HEK293 (cell line): ENCODE results near the gene NR4A3.

ENCODE experiments used
- GLIS2 ChIP-seq: fragments of 450-650 bp; formaldehyde crosslinking; IDR thresholded peaks from 2 replicates; pipeline ENCODE4 v1.5.1; 2016; ENCODE audit warnings: missing biosample characterization, missing genetic modification characterization
- KLF10 ChIP-seq: fragments of 450-650 bp; IDR thresholded peaks from 2 replicates; pipeline ENCODE4 v1.5.1; 2018; ENCODE audit warnings: missing biosample characterization, mild to moderate bottlenecking, missing genetic modification characterization
- OSR2 ChIP-seq: fragments of 450-650 bp; formaldehyde crosslinking; IDR thresholded peaks from 2 replicates; pipeline ENCODE4 v1.5.1; 2016; ENCODE audit warnings: missing biosample characterization, missing genetic modification characterization
- SCRT1 ChIP-seq: fragments of 450-650 bp; formaldehyde crosslinking; IDR thresholded peaks from 2 replicates; pipeline ENCODE4 v1.5.1; 2016; ENCODE audit warnings: missing biosample characterization, missing genetic modification characterization, borderline replicate concordance
- SCRT2 ChIP-seq: fragments of 450-650 bp; formaldehyde crosslinking; IDR thresholded peaks from 2 replicates; pipeline ENCODE4 v1.5.1; 2016; ENCODE audit warnings: missing biosample characterization, missing genetic modification characterization
- SP7 ChIP-seq: fragments of 450-650 bp; formaldehyde crosslinking; IDR thresholded peaks from 2 replicates; pipeline ENCODE4 v1.5.1; 2016; ENCODE audit warnings: missing biosample characterization, missing genetic modification characterization
- YY1 ChIP-seq: fragments of 450-650 bp; formaldehyde crosslinking; IDR thresholded peaks from 2 replicates; pipeline ENCODE4 v1.5.1; 2018; ENCODE audit warnings: missing biosample characterization, missing genetic modification characterization
- ZBTB1 ChIP-seq: fragments of 450-650 bp; formaldehyde crosslinking; IDR thresholded peaks from 2 replicates; pipeline ENCODE4 v1.5.1; 2016; ENCODE audit warnings: missing biosample characterization, missing genetic modification characterization
- ZBTB48 ChIP-seq: fragments of 450-650 bp; formaldehyde crosslinking; IDR thresholded peaks from 2 replicates; pipeline ENCODE4 v1.5.1; 2016; ENCODE audit warnings: missing biosample characterization, missing genetic modification characterization
- ZBTB8A ChIP-seq: fragments of 450-650 bp; formaldehyde crosslinking; IDR thresholded peaks from 2 replicates; pipeline ENCODE4 v1.5.1; 2016; ENCODE audit warnings: missing biosample characterization, missing genetic modification characterization
- ZFP37 ChIP-seq: fragments of 450-650 bp; formaldehyde crosslinking; IDR thresholded peaks from 2 replicates; pipeline ENCODE4 v1.5.1; 2016; ENCODE audit warnings: missing biosample characterization, missing genetic modification characterization
- ZNF155 ChIP-seq: fragments of 450-650 bp; formaldehyde crosslinking; IDR thresholded peaks from 2 replicates; pipeline ENCODE4 v1.5.1; 2016; ENCODE audit warnings: missing biosample characterization, missing genetic modification characterization
- ZNF335 ChIP-seq: fragments of 450-650 bp; formaldehyde crosslinking; conservative IDR thresholded peaks from 2 replicates; pipeline ENCODE4 v1.5.1; 2016; ENCODE audit warnings: missing biosample characterization, missing genetic modification characterization
- ZNF561 ChIP-seq: fragments of 450-650 bp; IDR thresholded peaks from 2 replicates; pipeline ENCODE4 v1.5.1; 2018; ENCODE audit warnings: missing biosample characterization, missing genetic modification characterization, borderline replicate concordance
- ZNF596 ChIP-seq: fragments of 450-650 bp; IDR thresholded peaks from 2 replicates; pipeline ENCODE4 v1.5.0; 2018; ENCODE audit warnings: missing biosample characterization, mild to moderate bottlenecking, missing genetic modification characterization, moderate library complexity
- ZNF600 ChIP-seq: fragments of 450-650 bp; formaldehyde crosslinking; IDR thresholded peaks from 2 replicates; pipeline ENCODE4 v1.5.1; 2016; ENCODE audit warnings: missing biosample characterization, missing genetic modification characterization
- ZNF629 ChIP-seq: fragments of 450-650 bp; formaldehyde crosslinking; IDR thresholded peaks from 2 replicates; pipeline ENCODE4 v1.5.1; 2017; ENCODE audit warnings: missing biosample characterization, missing genetic modification characterization
- ZNF707 ChIP-seq: fragments of 450-650 bp; formaldehyde crosslinking; IDR thresholded peaks from 2 replicates; pipeline ENCODE4 v1.5.1; 2016; ENCODE audit warnings: missing biosample characterization, missing genetic modification characterization
- ZNF843 ChIP-seq: fragments of 450-650 bp; formaldehyde crosslinking; IDR thresholded peaks from 2 replicates; pipeline ENCODE4 v1.5.1; 2016; ENCODE audit warnings: missing biosample characterization, missing genetic modification characterization
- ZSCAN16 ChIP-seq: fragments of 450-650 bp; formaldehyde crosslinking; IDR thresholded peaks from 2 replicates; pipeline ENCODE4 v1.5.1; 2016; ENCODE audit warnings: missing biosample characterization, missing genetic modification characterization
- TF ChIP-seq, protein P1 (sequence below): fragments of 450-650 bp; formaldehyde crosslinking; conservative IDR thresholded peaks from 2 replicates; pipeline ENCODE4 v1.5.1; 2016; ENCODE audit warnings: low read depth, missing biosample characterization, missing genetic modification characterization
- TF ChIP-seq, protein P2 (sequence below): fragments of 450-650 bp; formaldehyde crosslinking; IDR thresholded peaks from 2 replicates; pipeline ENCODE4 v1.5.1; 2016; ENCODE audit warnings: missing biosample characterization, missing genetic modification characterization
- TF ChIP-seq, protein P3 (sequence below): fragments of 450-650 bp; formaldehyde crosslinking; IDR thresholded peaks from 2 replicates; pipeline ENCODE4 v1.5.1; 2016; ENCODE audit warnings: missing biosample characterization, missing genetic modification characterization, low read depth
- TF ChIP-seq, protein P4 (sequence below): fragments of 450-650 bp; formaldehyde crosslinking; optimal IDR thresholded peaks from 2 replicates; pipeline ENCODE3; 2016; ENCODE audit warnings: missing biosample characterization, mild to moderate bottlenecking, missing genetic modification characterization
- TF ChIP-seq, protein P5 (sequence below): fragments of 450-650 bp; formaldehyde crosslinking; IDR thresholded peaks from 2 replicates; pipeline ENCODE4 v1.5.1; 2016; ENCODE audit warnings: missing biosample characterization, missing genetic modification characterization
- TF ChIP-seq, protein P6 (sequence below): fragments of 450-650 bp; formaldehyde crosslinking; IDR thresholded peaks from 2 replicates; pipeline ENCODE4 v1.5.1; 2016; ENCODE audit warnings: missing biosample characterization, missing genetic modification characterization

Gene NR4A3

DNA sequence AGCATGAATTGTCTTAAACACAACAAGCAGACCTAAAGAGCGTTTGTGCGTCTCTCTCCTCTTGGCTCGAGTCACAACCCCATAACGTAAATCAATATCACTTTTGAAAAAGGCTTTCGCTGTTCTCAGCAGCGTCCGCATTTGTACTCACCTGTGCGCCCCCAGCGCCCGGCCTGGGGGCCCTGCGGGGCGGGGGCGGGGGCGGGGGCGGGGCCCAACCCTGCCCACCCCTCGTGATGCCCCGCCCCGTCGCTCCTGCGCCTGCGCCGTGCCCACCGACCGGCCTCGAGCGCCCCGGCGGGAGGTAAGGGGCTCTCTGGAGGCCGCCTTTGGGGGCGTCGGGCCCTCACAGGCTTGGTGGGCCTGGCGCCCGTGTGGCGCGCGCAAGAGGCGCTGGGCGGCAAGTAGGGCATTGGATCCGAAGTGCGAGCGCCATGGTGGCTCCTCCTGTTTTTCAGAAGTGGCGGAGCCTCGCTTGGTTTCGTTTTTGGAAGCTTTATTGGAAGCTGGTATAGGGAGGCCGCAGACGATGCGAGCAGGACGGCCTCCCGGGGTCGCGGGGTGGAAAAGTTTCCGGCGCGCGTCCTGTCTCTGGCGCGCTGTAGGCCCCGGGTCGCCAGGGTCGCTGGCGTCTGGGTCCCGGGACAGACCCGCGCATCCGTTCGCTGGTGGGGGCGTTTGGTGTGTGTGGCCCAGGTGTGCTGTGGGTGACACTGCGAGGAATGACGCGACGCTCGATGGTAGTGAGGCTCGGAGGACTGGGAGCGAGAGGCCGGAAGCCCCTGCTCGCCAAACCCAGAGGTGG is 84.9 kb downstream of the NR4A3 start, which contains the start of gene STX17 (continued):
- TF ChIP-seq, protein P1, sequence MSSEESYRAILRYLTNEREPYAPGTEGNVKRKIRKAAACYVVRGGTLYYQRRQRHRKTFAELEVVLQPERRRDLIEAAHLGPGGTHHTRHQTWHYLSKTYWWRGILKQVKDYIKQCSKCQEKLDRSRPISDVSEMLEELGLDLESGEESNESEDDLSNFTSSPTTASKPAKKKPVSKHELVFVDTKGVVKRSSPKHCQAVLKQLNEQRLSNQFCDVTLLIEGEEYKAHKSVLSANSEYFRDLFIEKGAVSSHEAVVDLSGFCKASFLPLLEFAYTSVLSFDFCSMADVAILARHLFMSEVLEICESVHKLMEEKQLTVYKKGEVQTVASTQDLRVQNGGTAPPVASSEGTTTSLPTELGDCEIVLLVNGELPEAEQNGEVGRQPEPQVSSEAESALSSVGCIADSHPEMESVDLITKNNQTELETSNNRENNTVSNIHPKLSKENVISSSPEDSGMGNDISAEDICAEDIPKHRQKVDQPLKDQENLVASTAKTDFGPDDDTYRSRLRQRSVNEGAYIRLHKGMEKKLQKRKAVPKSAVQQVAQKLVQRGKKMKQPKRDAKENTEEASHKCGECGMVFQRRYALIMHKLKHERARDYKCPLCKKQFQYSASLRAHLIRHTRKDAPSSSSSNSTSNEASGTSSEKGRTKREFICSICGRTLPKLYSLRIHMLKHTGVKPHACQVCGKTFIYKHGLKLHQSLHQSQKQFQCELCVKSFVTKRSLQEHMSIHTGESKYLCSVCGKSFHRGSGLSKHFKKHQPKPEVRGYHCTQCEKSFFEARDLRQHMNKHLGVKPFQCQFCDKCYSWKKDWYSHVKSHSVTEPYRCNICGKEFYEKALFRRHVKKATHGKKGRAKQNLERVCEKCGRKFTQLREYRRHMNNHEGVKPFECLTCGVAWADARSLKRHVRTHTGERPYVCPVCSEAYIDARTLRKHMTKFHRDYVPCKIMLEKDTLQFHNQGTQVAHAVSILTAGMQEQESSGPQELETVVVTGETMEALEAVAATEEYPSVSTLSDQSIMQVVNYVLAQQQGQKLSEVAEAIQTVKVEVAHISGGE (tag by site-specific recombination): peak; percentile 44
- TF ChIP-seq, protein P2, sequence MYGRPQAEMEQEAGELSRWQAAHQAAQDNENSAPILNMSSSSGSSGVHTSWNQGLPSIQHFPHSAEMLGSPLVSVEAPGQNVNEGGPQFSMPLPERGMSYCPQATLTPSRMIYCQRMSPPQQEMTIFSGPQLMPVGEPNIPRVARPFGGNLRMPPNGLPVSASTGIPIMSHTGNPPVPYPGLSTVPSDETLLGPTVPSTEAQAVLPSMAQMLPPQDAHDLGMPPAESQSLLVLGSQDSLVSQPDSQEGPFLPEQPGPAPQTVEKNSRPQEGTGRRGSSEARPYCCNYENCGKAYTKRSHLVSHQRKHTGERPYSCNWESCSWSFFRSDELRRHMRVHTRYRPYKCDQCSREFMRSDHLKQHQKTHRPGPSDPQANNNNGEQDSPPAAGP (tag by site-specific recombination): peak; percentile 34; the same call in 1 of the 2 replicates
- TF ChIP-seq, protein P3, sequence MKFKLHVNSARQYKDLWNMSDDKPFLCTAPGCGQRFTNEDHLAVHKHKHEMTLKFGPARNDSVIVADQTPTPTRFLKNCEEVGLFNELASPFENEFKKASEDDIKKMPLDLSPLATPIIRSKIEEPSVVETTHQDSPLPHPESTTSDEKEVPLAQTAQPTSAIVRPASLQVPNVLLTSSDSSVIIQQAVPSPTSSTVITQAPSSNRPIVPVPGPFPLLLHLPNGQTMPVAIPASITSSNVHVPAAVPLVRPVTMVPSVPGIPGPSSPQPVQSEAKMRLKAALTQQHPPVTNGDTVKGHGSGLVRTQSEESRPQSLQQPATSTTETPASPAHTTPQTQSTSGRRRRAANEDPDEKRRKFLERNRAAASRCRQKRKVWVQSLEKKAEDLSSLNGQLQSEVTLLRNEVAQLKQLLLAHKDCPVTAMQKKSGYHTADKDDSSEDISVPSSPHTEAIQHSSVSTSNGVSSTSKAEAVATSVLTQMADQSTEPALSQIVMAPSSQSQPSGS: no peak
- peak; percentile 24; the same call in 1 of the 2 replicates for TF ChIP-seq SCRT2 (tag by site-specific recombination)
- 0 out of 2 replicates have a peak, but pooled peaks have one; percentile 21 for TF ChIP-seq ZNF843 (tag by site-specific recombination)
- TF ChIP-seq ZNF155: no peak
- TF ChIP-seq, protein P4, sequence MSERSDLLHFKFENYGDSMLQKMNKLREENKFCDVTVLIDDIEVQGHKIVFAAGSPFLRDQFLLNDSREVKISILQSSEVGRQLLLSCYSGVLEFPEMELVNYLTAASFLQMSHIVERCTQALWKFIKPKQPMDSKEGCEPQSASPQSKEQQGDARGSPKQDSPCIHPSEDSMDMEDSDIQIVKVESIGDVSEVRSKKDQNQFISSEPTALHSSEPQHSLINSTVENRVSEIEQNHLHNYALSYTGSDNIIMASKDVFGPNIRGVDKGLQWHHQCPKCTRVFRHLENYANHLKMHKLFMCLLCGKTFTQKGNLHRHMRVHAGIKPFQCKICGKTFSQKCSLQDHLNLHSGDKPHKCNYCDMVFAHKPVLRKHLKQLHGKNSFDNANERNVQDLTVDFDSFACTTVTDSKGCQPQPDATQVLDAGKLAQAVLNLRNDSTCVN: peak; percentile 79
- peak; percentile 92 for TF ChIP-seq ZFP37 (tag by site-specific recombination)
- TF ChIP-seq KLF10 (tag by site-specific recombination): 0 out of 2 replicates have a peak, but pooled peaks have one; percentile 41
- TF ChIP-seq OSR2 (tag by site-specific recombination): no peak
- TF ChIP-seq GLIS2: peak; percentile 98
- TF ChIP-seq ZBTB8A (tag by site-specific recombination): peak; percentile 98
- TF ChIP-seq, protein P5, sequence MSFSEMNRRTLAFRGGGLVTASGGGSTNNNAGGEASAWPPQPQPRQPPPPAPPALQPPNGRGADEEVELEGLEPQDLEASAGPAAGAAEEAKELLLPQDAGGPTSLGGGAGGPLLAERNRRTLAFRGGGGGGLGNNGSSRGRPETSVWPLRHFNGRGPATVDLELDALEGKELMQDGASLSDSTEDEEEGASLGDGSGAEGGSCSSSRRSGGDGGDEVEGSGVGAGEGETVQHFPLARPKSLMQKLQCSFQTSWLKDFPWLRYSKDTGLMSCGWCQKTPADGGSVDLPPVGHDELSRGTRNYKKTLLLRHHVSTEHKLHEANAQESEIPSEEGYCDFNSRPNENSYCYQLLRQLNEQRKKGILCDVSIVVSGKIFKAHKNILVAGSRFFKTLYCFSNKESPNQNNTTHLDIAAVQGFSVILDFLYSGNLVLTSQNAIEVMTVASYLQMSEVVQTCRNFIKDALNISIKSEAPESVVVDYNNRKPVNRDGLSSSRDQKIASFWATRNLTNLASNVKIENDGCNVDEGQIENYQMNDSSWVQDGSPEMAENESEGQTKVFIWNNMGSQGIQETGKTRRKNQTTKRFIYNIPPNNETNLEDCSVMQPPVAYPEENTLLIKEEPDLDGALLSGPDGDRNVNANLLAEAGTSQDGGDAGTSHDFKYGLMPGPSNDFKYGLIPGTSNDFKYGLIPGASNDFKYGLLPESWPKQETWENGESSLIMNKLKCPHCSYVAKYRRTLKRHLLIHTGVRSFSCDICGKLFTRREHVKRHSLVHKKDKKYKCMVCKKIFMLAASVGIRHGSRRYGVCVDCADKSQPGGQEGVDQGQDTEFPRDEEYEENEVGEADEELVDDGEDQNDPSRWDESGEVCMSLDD (tag by site-specific recombination): peak; percentile 59
- TF ChIP-seq ZNF707 (tag by site-specific recombination): no peak
- no peak for TF ChIP-seq ZBTB1
- TF ChIP-seq ZNF561: peak; percentile 80; the same call in 1 of the 2 replicates
- no peak for TF ChIP-seq ZNF596 (tag by site-specific recombination)
- TF ChIP-seq, protein P6, sequence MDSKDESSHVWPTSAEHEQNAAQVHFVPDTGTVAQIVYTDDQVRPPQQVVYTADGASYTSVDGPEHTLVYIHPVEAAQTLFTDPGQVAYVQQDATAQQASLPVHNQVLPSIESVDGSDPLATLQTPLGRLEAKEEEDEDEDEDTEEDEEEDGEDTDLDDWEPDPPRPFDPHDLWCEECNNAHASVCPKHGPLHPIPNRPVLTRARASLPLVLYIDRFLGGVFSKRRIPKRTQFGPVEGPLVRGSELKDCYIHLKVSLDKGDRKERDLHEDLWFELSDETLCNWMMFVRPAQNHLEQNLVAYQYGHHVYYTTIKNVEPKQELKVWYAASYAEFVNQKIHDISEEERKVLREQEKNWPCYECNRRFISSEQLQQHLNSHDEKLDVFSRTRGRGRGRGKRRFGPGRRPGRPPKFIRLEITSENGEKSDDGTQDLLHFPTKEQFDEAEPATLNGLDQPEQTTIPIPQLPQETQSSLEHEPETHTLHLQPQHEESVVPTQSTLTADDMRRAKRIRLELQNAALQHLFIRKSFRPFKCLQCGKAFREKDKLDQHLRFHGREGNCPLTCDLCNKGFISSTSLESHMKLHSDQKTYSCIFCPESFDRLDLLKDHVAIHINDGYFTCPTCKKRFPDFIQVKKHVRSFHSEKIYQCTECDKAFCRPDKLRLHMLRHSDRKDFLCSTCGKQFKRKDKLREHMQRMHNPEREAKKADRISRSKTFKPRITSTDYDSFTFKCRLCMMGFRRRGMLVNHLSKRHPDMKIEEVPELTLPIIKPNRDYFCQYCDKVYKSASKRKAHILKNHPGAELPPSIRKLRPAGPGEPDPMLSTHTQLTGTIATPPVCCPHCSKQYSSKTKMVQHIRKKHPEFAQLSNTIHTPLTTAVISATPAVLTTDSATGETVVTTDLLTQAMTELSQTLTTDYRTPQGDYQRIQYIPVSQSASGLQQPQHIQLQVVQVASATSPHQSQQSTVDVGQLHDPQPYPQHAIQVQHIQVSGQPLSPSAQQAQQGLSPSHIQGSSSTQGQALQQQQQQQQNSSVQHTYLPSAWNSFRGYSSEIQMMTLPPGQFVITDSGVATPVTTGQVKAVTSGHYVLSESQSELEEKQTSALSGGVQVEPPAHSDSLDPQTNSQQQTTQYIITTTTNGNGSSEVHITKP (tag by site-specific recombination): peak; percentile 46; the same call in 1 of the 2 replicates
- TF ChIP-seq SCRT1: no peak
- TF ChIP-seq SP7 (tag by site-specific recombination): peak; percentile 52
- peak; percentile 68 for TF ChIP-seq ZNF335 (tag by site-specific recombination)
- peak; percentile 68 for TF ChIP-seq ZNF600 (tag by site-specific recombination)
- peak; percentile 92 for TF ChIP-seq ZBTB48 (tag by site-specific recombination)
- peak; percentile 38; the same call in 1 of the 2 replicates for TF ChIP-seq ZNF629 (tag by site-specific recombination)
- TF ChIP-seq YY1 (tag by site-specific recombination): peak; percentile 15; the same call in 1 of the 2 replicates
- 0 out of 2 replicates have a peak, but pooled peaks have one; percentile 66 for TF ChIP-seq ZSCAN16
